Omental fat pad (tissue), 4 donors: Measurements from ENCODE around the gene AKAP11. TPM values are rescaled to one million over a fixed set of nuclear protein-coding genes. Genes with fewer than 3 reads are reported as not detected.

ENCODE experiments used
- ATAC-seq: fragments of 150-250 bp; one replicate; pipeline ENCODE4 v1.9.1; 2016; ENCODE audit warnings: mild to moderate bottlenecking, moderate library complexity; ENCODE audit not compliant: low FRiP score
- DNase-seq: peaks from one replicate; pipeline ENCODE4 v3.0.0-alpha.2; 2019; ENCODE audit warnings: low spot score
- CTCF ChIP-seq, 3 donors: fragments of 450-650 bp; IDR thresholded peaks; one replicate each; pipeline ENCODE4 v1.5.1; 2016 to 2017; ENCODE audit warnings: antibody characterized with exemption in 3 of 3, mild to moderate bottlenecking in 3 of 3, moderate library complexity in 2 of 3
- total RNA-seq, 4 donors: library from RNA; depleted of rRNA; stranded (reverse); fragments of >200 nt; gene quantifications; one replicate each; pipeline ENCODE4 v1.1.0, GENCODE V29; 2016

AKAP11 gene
- total RNA-seq, 4 donors from 2014 or later: 20.3 to 42.4 (median 28.4) TPM

DNA sequence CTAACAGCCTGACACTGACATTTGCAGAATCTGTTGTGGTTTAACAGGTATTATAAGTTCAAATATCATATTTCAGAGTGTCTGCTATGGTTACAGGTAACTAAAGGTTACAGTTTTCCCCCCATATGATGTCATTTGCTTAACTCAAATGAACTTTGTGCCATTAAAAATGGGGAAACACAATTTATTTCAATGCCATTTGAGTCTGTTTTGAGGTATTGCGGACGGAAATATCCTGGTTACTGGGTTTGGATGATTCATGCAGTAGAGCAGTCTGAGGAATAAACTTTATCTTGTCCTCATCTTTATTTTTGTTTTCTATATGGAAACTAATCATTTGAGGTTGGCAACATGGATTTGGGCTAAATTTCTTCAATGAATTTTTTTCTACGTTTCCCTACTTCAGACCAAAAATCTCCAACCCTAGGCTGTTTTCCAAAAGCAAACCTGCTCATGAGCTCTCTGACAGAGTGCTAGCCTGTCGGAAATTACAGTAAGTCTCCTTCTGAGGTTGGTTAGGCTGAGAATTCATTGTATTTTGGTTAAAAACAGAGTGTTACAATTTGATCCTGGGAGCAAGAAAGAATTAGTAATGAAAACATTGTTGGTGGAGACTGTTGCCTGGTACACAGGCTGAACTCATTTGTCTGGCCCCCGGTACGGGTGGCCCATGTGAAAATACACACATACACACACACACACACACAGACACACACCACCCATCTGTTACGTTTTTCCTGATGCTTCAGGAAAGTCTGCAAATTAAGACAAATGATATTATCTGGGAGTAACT is 66.1 kb downstream of the AKAP11 start:
- no peak for ATAC-seq
- no peak for DNase-seq
- TF ChIP-seq CTCF (IDR thresholded peaks at IDR 0.05): no peak

DNA sequence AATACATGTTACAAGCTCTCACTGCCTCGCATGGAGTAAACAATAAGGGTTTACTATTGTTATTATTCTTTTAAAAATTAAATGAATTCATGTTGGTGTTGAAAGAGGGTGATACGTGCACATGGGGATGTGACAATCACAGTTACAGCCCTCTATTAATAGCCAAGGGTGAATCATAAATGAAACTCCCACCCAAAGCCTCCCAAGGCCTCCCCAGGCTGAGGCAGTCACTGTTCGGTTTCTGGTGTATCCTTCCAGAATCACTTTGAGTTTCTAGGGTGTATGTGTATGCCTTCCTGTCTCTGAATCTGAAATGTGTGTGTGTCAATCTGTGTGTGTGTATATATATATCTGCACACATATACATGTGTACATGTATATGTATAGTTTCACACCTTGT is 73.4 kb downstream of the AKAP11 start:
- DNase-seq (no peak), ATAC-seq (no peak)
- TF ChIP-seq CTCF (IDR thresholded peaks at IDR 0.05): no peak

DNA sequence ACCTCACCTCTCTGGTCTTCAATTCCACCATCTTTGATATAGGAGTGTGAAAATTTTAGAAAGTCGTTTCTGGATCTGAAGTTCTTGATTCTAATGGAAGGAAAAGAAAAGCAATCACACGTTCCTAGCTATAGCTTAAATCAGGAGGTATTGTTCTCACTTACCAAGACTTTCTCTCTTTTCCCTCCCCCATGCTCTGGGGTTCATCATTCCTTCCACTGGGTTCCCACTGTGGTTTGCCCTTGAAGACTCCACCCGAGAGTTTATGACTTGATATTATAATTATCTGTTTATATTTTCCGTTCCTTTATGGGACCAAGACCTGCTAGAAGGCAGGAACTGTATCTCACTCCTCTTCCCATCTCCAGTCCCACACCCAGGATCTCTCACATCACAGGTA is 76.6 kb downstream of the AKAP11 start:
- no peak for ATAC-seq
- no peak for DNase-seq
- no peak for TF ChIP-seq CTCF (IDR thresholded peaks at IDR 0.05)

DNA sequence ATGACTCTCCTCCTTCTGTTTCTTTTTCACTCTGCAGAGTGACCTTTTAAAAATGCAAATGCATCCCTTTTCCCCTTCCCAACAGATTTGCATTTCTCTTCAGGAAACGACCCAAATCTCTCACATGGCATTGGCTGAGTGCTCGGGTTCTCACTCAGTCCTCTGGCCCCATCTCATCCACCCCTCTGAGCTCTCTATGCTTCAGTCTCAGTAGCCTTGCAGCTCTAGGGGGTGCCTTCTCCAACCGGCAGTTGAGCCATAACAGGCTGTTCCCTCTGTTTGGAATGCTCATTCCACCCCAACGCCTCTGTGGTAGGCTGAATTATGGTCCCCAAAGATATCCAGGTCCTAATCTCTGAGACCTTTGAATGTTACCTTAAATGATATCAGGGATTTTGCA is 78.2 kb downstream of the AKAP11 start:
- DNase-seq (no peak), ATAC-seq (no peak)
- no peak for TF ChIP-seq CTCF (IDR thresholded peaks at IDR 0.05)

- ATAC-seq (no peak), DNase-seq (no peak)
- TF ChIP-seq CTCF (IDR thresholded peaks at IDR 0.05): no peak
Measured at GRCh38 chr13:42354241-42355091, 82.5 kb downstream of the AKAP11 start.

GRCh38 chr13:42355092-42355485 is 83.1 kb downstream of the AKAP11 start:
- no peak for TF ChIP-seq CTCF (IDR thresholded peaks at IDR 0.05)
- ATAC-seq (no peak), DNase-seq (no peak)
